ENCODE measurements around the gene PROK2. TPM values are rescaled to one million over a fixed set of nuclear protein-coding genes. Genes with fewer than 3 reads are reported as not detected.

Gene PROK2
- total and polyA plus RNA-seq, 2 donors, result 0.15 to 0.74 TPM

- Histone ChIP-seq H3K27ac (ENCODE audit: low read depth) (no peak overlapping the region), H3K4me3 (ENCODE audit: low read depth, low read length) (no peak overlapping the region), H3K36me3 (ENCODE audit: insufficient read depth) (no peaks in the 10 kb centered on the region), H3K4me1 (ENCODE audit: insufficient read depth) (no peaks in the 10 kb centered on the region)
- WGBS, result 89% methylated on average over 4 of the region's 4 CpGs
- no peak for DNase-seq (ENCODE audit: extremely low spot score)
These were observed 33.3 kb downstream of the PROK2 start for GRCh38 chr3:71751602-71752001.

- DNase-seq (ENCODE audit: extremely low spot score), result no peak
- WGBS, result 85% methylated on average over 3 of the region's 3 CpGs
These were observed 40.2 kb downstream of the PROK2 start for GRCh38 chr3:71744738-71745137.

GRCh38 chr3:71742621-71743020, 42.3 kb downstream of the PROK2 start:
- Histone ChIP-seq H3K27ac (ENCODE audit: low read depth) (no peak overlapping the region), H3K36me3 (ENCODE audit: insufficient read depth) (no peaks in the 10 kb centered on the region), H3K4me3 (ENCODE audit: low read depth, low read length) (no peak overlapping the region), H3K4me1 (ENCODE audit: insufficient read depth) (no peaks in the 10 kb centered on the region)
- DNase-seq (ENCODE audit: extremely low spot score), result no peak
- 98% methylated on average over 1 of the region's 1 CpG for WGBS

More at GRCh38 chr3:71744738-71745137, 40.2 kb downstream of the PROK2 start:
- no peaks in the 10 kb centered on the region for H3K36me3 ChIP-seq (ENCODE audit: insufficient read depth)
- no peak overlapping the region for H3K4me3 ChIP-seq (ENCODE audit: low read depth, low read length)
- H3K27ac ChIP-seq (ENCODE audit: low read depth), result no peak overlapping the region
- no peaks in the 10 kb centered on the region for H3K4me1 ChIP-seq (ENCODE audit: insufficient read depth)

GRCh38 chr3:71734881-71735280, 50.1 kb downstream of the PROK2 start:
- DNase-seq (ENCODE audit: extremely low spot score), result no peak
- no peaks in the 10 kb centered on the region for H3K36me3 ChIP-seq (ENCODE audit: insufficient read depth)
- H3K4me1 ChIP-seq (ENCODE audit: insufficient read depth), result no peaks in the 10 kb centered on the region
- H3K27ac ChIP-seq (ENCODE audit: low read depth), result no peak overlapping the region
- no peak overlapping the region for H3K4me3 ChIP-seq (ENCODE audit: low read depth, low read length)
- 69% methylated on average over 1 of the region's 1 CpG for WGBS

GRCh38 chr3:71733319-71733718, 51.6 kb downstream of the PROK2 start:
- 62% methylated on average over 2 of the region's 2 CpGs for WGBS
- no peaks in the 10 kb centered on the region for H3K4me1 ChIP-seq (ENCODE audit: insufficient read depth)
- no peak for DNase-seq (ENCODE audit: extremely low spot score)
- no peak overlapping the region for H3K27ac ChIP-seq (ENCODE audit: low read depth)
- H3K36me3 ChIP-seq (ENCODE audit: insufficient read depth), result no peaks in the 10 kb centered on the region
- no peak overlapping the region for H3K4me3 ChIP-seq (ENCODE audit: low read depth, low read length)

DNA sequence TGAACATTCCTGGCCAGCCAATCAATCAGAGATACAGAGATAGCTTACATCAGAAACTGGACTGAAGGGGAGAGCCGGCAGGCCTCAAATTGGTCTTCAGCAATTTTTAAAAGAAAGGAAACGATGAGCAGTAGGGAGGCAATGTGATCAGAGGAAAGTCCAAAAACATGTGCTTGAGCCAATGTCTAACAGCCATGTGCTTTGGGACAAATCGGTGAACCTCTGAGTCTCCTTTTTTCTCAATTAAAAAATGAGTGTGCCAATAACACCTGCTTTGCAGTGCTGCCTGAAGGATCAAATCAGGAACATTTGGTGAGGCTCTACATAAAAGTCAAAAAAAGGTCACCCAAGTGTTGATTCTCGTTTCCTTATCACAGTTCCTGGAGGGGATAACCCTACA, 52.3 kb downstream of the PROK2 start:
- Histone ChIP-seq H3K27ac (ENCODE audit: low read depth) (no peak overlapping the region), H3K4me3 (ENCODE audit: low read depth, low read length) (no peak overlapping the region), H3K4me1 (ENCODE audit: insufficient read depth) (no peaks in the 10 kb centered on the region), H3K36me3 (ENCODE audit: insufficient read depth) (no peaks in the 10 kb centered on the region)
- no peak for DNase-seq (ENCODE audit: extremely low spot score)
- WGBS, result 83% methylated on average over 4 of the region's 4 CpGs

DNA sequence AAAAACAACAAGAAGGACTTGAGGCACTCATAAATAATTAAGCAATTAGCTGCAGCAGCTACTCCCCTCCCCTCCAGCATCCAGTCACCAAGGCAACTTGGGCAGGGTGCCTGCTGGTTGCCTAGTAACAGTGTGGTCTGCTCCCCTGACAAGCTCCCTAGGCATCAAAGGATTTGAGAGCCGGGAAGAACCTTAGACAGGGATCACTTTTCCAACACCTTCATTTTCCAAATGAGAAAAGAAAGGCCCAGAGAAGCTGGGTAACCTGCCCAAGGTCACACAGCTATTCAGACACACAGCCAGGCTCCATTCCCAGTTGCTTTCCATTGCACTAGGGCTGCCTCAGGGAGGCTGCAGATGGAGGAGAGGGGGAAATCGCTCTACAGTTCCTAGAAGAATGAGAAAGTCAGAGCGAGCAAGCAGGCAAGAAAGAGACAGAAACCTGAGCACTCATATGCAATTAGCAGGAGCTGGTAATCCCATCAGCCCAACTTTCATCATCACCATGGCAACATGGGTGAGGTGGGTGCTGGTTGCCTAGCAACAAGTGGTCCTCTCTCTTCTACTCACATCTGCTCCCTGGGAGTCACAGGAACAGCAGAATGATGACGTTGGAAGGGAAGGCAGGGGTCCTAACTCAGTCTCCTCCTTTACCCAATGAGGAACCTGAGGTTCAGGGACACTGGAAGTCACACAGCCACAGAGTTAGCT, 56.2 kb downstream of the PROK2 start:
- Histone ChIP-seq H3K36me3 (ENCODE audit: insufficient read depth) (no peaks in the 10 kb centered on the region), H3K4me3 (ENCODE audit: low read depth, low read length) (no peak overlapping the region), H3K27ac (ENCODE audit: low read depth) (no peak overlapping the region), H3K4me1 (ENCODE audit: insufficient read depth) (no peaks in the 10 kb centered on the region)
- WGBS, result 59% methylated on average over 4 of the region's 4 CpGs
- no peak for DNase-seq (ENCODE audit: extremely low spot score)

DNA sequence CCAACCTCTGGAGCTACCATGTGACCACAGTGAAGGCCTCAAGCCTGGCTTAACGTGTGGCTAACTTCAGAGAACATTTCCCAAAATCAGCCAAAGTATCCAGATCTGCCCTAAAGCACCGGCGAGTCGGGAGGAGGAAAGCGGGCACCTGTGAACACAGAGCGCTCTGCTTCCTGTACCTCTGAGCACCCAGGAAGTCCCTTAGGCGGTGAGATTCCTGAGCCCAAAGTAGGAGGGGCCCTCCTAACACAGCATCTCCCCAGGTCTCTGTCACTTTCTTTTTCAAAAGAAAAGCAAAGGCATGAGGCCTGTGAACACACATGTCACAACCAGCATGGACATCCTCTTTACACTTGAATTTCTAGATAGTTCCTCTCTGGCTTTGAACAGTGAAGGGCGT, 58.8 kb downstream of the PROK2 start:
- no peaks in the 10 kb centered on the region for H3K36me3 ChIP-seq (ENCODE audit: insufficient read depth)
- WGBS, result 89% methylated on average over 8 of the region's 8 CpGs
- DNase-seq (ENCODE audit: extremely low spot score), result no peak
- no peaks in the 10 kb centered on the region for H3K4me1 ChIP-seq (ENCODE audit: insufficient read depth)
- peak overlapping the region; percentile 98 for H3K4me3 ChIP-seq (ENCODE audit: low read depth, low read length)
- no peak overlapping the region for H3K27ac ChIP-seq (ENCODE audit: low read depth)

DNA sequence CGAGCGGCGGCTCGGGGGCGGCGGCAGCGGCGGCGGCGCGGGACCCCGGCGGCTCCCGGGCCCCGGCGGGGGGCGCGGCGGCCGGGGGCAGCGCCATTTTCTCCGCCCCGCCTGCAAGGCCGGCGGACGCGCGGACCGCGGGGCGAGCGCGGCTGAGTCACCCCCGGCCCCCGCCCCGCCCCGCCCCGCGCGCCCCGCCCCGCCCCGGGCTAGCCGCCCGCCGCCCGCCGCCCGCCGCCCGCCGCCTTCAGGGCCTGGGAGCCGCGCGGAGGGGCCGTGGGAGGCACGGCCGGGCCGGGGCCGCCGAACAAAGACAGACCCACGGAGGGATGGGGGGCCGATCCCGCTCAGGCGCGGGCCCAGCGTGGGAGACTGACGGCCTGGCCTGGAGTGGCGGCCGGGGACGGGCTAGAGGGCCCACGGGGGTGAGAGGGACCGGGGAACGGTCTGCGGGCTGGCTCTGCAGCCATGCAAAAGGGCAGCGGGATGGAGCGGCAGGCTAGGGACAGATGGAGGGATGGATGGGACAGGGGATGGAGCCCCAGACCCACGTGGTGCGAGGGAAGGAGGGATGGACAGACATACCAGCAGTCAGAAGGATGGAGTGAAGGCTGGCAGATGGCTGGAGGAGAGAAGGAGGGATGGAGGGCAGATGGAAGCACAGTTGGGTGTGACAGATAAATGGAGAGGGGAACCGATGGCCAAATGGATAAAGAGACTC, 59.5 kb downstream of the PROK2 start, which contains the start of gene EIF4E3:
TSS of gene EIF4E3 (minus strand) at position 132 of the 721 bp plus-strand sequence. CDS start at position 97, 35 bp downstream.
- DNase-seq (ENCODE audit: extremely low spot score), result no peak
- peak within 1 kb of the TSS; percentile 71 for H3K27ac ChIP-seq (ENCODE audit: low read depth)
- H3K4me1 ChIP-seq (ENCODE audit: insufficient read depth), result no peaks in the 10 kb centered on the region
- H3K4me3 ChIP-seq (ENCODE audit: low read depth, low read length), result peak within 1 kb of the TSS; percentile 98
- 2% methylated on average over 68 of the region's 80 CpGs for WGBS
- H3K36me3 ChIP-seq (ENCODE audit: insufficient read depth), result no peaks in the 10 kb centered on the region

DNA sequence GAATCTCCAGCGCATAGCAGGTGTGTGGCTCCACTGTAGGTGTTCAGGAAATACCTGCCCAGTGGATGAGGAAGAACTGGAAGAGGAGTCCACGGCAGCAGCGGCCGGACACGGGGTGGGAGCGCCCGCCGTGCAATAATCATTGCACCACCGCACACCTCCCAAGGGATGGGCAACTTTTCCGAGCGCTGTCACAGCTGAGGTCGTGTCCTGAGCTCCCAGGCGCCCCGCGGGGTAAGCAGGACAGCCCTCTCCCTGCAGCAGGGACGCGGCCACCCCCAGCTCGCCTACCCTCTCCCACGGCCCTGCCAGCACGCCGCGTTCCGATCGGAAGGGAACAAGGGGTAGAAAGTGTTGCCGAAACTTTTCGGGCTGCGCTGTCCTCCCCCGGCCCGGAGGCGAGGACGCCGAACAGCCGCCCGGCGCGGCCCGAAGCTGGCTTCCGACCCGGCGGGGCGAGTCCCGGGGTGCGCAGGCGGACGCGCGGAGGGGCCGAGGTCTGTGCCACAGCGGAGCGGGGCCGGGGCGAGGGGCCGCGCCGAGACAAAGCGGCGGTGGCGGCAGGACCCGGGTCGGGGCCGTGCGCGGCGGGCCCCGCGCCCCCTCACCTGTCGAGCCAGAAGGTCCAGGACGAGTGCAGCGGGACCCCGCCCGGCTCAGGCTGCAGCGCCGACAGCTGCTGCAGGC, 60.2 kb downstream of the PROK2 start:
- peak overlapping the region; percentile 71 for H3K27ac ChIP-seq (ENCODE audit: low read depth)
- H3K36me3 ChIP-seq (ENCODE audit: insufficient read depth), result no peaks in the 10 kb centered on the region
- peak overlapping the region; percentile 98 for H3K4me3 ChIP-seq (ENCODE audit: low read depth, low read length)
- DNase-seq (ENCODE audit: extremely low spot score), result no peak
- WGBS, result under 1% methylated on average over 73 of the region's 73 CpGs
- H3K4me1 ChIP-seq (ENCODE audit: insufficient read depth), result no peaks in the 10 kb centered on the region

- Histone ChIP-seq H3K27ac (ENCODE audit: low read depth) (no peak overlapping the region), H3K4me3 (ENCODE audit: low read depth, low read length) (peak overlapping the region; percentile 98)
These were observed 60.8 kb downstream of the PROK2 start for GRCh38 chr3:71724171-71724453.

DNA sequence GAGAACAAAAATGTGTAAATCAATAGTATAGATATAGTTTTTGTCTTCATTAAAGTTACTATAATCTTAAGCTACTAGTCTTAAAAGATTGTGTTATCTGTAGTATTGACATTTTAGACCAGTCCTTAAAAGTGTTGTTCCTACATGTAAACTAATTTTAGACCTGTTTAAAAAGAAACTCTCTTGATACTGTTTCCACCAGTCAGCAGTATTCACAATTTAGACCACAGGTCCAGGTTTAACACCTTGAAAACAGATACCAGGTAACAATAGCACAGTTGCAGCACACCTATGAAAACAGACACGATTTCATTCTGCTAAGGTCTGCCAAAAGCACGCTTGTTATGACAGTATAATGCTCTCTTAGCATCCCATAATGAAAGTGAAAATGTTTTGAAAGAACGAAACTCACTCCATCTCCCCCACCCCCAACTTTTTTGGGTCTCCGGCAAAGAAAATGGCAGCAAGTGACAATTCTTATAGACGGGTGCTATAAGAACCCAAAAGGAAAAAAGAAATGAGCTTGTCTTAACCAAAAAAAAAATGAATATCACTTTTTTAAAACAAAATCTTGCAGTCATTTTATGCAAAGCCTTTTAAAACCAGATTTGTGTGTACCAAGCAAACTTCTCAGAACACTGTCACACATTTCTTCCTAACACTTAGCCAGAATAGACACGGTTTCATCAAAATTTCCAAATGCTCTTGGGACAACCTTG, 61.3 kb downstream of the PROK2 start:
- Histone ChIP-seq H3K36me3 (ENCODE audit: insufficient read depth) (no peaks in the 10 kb centered on the region), H3K4me1 (ENCODE audit: insufficient read depth) (no peaks in the 10 kb centered on the region), H3K27ac (ENCODE audit: low read depth) (no peak overlapping the region), H3K4me3 (ENCODE audit: low read depth, low read length) (peak overlapping the region; percentile 98)
- no peak for DNase-seq (ENCODE audit: extremely low spot score)
- WGBS, result 78% methylated on average over 6 of the region's 6 CpGs

More at GRCh38 chr3:71724171-71724453, 60.8 kb downstream of the PROK2 start:
- no peak for DNase-seq (ENCODE audit: extremely low spot score)
- Histone ChIP-seq H3K4me1 (ENCODE audit: insufficient read depth) (no peaks in the 10 kb centered on the region), H3K36me3 (ENCODE audit: insufficient read depth) (no peaks in the 10 kb centered on the region)

GRCh38 chr3:71722693-71723092, 62.3 kb downstream of the PROK2 start:
- Histone ChIP-seq H3K4me3 (ENCODE audit: low read depth, low read length) (no peak overlapping the region), H3K27ac (ENCODE audit: low read depth) (no peak overlapping the region), H3K4me1 (ENCODE audit: insufficient read depth) (no peaks in the 10 kb centered on the region), H3K36me3 (ENCODE audit: insufficient read depth) (no peaks in the 10 kb centered on the region)
- 96% methylated on average over 1 of the region's 1 CpG for WGBS
- no peak for DNase-seq (ENCODE audit: extremely low spot score)
